AG09309 (cell line): ENCODE results near the gene CADM1.
A peak's percentile ranks its signal among the peaks of the same experiment; 100 is the strongest.

Source experiments
- DNase-seq: peaks from one replicate; pipeline ENCODE4 v3.0.0-alpha.2; 2010; ENCODE audit warnings: low read depth
- H3K4me3 ChIP-seq: 2 replicates; pipeline ENCODE4 v1.5.1; 2011; ENCODE audit warnings: mild to moderate bottlenecking, low read depth, low read length, moderate library complexity; ENCODE audit not compliant: control insufficient read depth
- CTCF ChIP-seq: IDR thresholded peaks from 2 replicates; pipeline ENCODE4 v1.5.1; 2011; ENCODE audit warnings: mild to moderate bottlenecking, low read depth, low read length, inconsistent platforms; ENCODE audit not compliant: insufficient read depth, control insufficient read depth; ENCODE audit errors: missing control alignments

Gene CADM1

GRCh38 chr11:115324581-115325432, 179.4 kb downstream of the CADM1 start:
- no peak overlapping the region for H3K4me3 ChIP-seq
- DNase-seq, result peak; percentile 41
- peak; percentile 81 for TF ChIP-seq CTCF

- DNase-seq, result no peak
- no peak for TF ChIP-seq CTCF
Observed at GRCh38 chr11:115322553-115323203, 181.5 kb downstream of the CADM1 start.

GRCh38 chr11:115321605-115322289, 182.5 kb downstream of the CADM1 start:
- TF ChIP-seq CTCF, result no peak
- no peak overlapping the region for H3K4me3 ChIP-seq
- DNase-seq, result peak; percentile 21

More at GRCh38 chr11:115322553-115323203, 181.5 kb downstream of the CADM1 start:
- no peak overlapping the region for H3K4me3 ChIP-seq

- no peak for TF ChIP-seq CTCF
- DNase-seq, result no peak
- H3K4me3 ChIP-seq, result no peak overlapping the region
Observed at GRCh38 chr11:115317277-115318185, 186.7 kb downstream of the CADM1 start.

GRCh38 chr11:115316696-115317095, 187.5 kb downstream of the CADM1 start:
- no peak for DNase-seq
- no peak for TF ChIP-seq CTCF
- H3K4me3 ChIP-seq, result no peak overlapping the region

GRCh38 chr11:115314330-115314920, 189.8 kb downstream of the CADM1 start:
- H3K4me3 ChIP-seq, result no peak overlapping the region
- no peak for TF ChIP-seq CTCF
- no peak for DNase-seq
